Peyer's patch (tissue), 4 donors: Measurements from ENCODE around the gene TMEM17.

ENCODE experiments used
- CTCF ChIP-seq, 6 experiments: fragments of 450-650 bp in 4 of 6; fragments of 200-600 bp in 2 of 6; sonication (generic) in 1 of 6; IDR thresholded peaks; one replicate each; pipeline ENCODE4 v1.5.1; 2017 to 2019; ENCODE audit warnings: antibody characterized with exemption in 6 of 6, mild to moderate bottlenecking in 3 of 6, moderate library complexity in 1 of 6
- POLR2A ChIP-seq, 2 donors: fragments of 450-650 bp; IDR thresholded peaks; one replicate each; pipeline ENCODE4 v1.5.1; 2017; ENCODE audit warnings: antibody characterized with exemption in 2 of 2, mild to moderate bottlenecking in 2 of 2, moderate library complexity in 2 of 2

GRCh38 chr2:62554440-62554839 lies 48.4 kb upstream of the TMEM17 start:
- TF ChIP-seq CTCF (IDR thresholded peaks at IDR 0.05) (no peak), POLR2A (IDR thresholded peaks at IDR 0.05) (no peak)
